ENCODE results near the gene B3GNT7.

DNA sequence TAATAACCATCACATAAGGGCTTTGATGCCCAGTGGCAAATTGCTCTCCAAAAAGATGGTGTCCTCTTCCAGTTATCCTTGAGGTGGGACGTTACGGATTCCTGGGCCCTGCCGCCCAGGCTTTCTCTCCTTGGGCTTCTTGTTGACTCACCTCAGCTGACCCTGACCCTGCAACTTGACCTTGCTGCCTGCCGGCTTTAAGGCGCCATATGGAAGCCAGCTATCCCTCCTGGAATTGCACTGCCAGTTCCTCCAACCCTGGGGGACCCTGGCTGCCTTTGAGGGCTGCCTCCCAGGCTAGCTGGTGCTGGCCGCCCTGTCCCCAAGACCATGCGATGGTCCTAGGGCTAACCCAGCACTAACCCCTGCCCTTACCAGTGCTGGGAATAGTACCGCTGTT is 28.3 kb upstream of the B3GNT7 start:
- no peak for TF ChIP-seq ZNF658 (tag by site-specific recombination; IDR thresholded peaks at IDR 0.05)
- TF ChIP-seq ZNF354C (tag by site-specific recombination; IDR thresholded peaks at IDR 0.05; ENCODE audit: borderline replicate concordance, low read depth), result no peak
- TF ChIP-seq, protein P1, sequence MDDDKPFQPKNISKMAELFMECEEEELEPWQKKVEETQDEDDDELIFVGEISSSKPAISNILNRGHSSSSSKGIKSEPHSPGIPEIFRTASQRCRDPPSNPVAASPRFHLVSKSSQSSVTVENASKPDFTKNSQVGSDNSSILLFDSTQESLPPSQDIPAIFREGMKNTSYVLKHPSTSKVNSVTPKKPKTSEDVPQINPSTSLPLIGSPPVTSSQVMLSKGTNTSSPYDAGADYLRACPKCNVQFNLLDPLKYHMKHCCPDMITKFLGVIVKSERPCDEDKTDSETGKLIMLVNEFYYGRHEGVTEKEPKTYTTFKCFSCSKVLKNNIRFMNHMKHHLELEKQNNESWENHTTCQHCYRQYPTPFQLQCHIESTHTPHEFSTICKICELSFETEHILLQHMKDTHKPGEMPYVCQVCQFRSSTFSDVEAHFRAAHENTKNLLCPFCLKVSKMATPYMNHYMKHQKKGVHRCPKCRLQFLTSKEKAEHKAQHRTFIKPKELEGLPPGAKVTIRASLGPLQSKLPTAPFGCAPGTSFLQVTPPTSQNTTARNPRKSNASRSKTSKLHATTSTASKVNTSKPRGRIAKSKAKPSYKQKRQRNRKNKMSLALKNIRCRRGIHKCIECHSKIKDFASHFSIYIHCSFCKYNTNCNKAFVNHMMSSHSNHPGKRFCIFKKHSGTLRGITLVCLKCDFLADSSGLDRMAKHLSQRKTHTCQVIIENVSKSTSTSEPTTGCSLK (tag by site-specific recombination; IDR thresholded peaks at IDR 0.05), result no peak
- TF ChIP-seq, protein P2, sequence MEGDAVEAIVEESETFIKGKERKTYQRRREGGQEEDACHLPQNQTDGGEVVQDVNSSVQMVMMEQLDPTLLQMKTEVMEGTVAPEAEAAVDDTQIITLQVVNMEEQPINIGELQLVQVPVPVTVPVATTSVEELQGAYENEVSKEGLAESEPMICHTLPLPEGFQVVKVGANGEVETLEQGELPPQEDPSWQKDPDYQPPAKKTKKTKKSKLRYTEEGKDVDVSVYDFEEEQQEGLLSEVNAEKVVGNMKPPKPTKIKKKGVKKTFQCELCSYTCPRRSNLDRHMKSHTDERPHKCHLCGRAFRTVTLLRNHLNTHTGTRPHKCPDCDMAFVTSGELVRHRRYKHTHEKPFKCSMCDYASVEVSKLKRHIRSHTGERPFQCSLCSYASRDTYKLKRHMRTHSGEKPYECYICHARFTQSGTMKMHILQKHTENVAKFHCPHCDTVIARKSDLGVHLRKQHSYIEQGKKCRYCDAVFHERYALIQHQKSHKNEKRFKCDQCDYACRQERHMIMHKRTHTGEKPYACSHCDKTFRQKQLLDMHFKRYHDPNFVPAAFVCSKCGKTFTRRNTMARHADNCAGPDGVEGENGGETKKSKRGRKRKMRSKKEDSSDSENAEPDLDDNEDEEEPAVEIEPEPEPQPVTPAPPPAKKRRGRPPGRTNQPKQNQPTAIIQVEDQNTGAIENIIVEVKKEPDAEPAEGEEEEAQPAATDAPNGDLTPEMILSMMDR (tag by site-specific recombination; IDR thresholded peaks at IDR 0.05), result no peak
- TF ChIP-seq, protein P3, sequence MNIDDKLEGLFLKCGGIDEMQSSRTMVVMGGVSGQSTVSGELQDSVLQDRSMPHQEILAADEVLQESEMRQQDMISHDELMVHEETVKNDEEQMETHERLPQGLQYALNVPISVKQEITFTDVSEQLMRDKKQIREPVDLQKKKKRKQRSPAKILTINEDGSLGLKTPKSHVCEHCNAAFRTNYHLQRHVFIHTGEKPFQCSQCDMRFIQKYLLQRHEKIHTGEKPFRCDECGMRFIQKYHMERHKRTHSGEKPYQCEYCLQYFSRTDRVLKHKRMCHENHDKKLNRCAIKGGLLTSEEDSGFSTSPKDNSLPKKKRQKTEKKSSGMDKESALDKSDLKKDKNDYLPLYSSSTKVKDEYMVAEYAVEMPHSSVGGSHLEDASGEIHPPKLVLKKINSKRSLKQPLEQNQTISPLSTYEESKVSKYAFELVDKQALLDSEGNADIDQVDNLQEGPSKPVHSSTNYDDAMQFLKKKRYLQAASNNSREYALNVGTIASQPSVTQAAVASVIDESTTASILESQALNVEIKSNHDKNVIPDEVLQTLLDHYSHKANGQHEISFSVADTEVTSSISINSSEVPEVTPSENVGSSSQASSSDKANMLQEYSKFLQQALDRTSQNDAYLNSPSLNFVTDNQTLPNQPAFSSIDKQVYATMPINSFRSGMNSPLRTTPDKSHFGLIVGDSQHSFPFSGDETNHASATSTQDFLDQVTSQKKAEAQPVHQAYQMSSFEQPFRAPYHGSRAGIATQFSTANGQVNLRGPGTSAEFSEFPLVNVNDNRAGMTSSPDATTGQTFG (tag by site-specific recombination; IDR thresholded peaks at IDR 0.05; ENCODE audit: borderline replicate concordance), result no peak
- no peak for TF ChIP-seq SP2 (tag by site-specific recombination; IDR thresholded peaks at IDR 0.05)
- no peak for TF ChIP-seq ZNF654 (tag by site-specific recombination; IDR thresholded peaks at IDR 0.05; ENCODE audit: low read depth)
- TF ChIP-seq ZFP69B (tag by site-specific recombination; IDR thresholded peaks at IDR 0.05), result no peak
- TF ChIP-seq OVOL3 (tag by site-specific recombination; IDR thresholded peaks at IDR 0.05), result no peak
- TF ChIP-seq ZNF157 (tag by site-specific recombination; IDR thresholded peaks at IDR 0.05), result no peak
- no peak for TF ChIP-seq MEIS1 (CRISPR knock-in tag; IDR thresholded peaks at IDR 0.05; ENCODE audit: borderline replicate concordance)
- no peak for TF ChIP-seq ZNF146 (tag by site-specific recombination; IDR thresholded peaks at IDR 0.05)

All from HEK293 (cell line).